Osteocyte (in vitro differentiated cells): Measurements from ENCODE around the gene REL. TPM values are rescaled to one million over a fixed set of nuclear protein-coding genes. Genes with fewer than 3 reads are reported as not detected.

ENCODE experiments used
- DNase-seq: peaks from one replicate; pipeline ENCODE4 v3.0.0; 2021; ENCODE audit warnings: mixed read lengths; ENCODE audit not compliant: unreplicated experiment; ENCODE audit errors: extremely low spot score
- H3K27ac Mint-ChIP-seq: one replicate; pipeline ENCODE4 v1.8.0; 2021; ENCODE audit warnings: mild to moderate bottlenecking, mixed read lengths; ENCODE audit not compliant: unreplicated experiment
- H3K27me3 Mint-ChIP-seq: one replicate; pipeline ENCODE4 v1.8.0; 2021; ENCODE audit warnings: mixed read lengths; ENCODE audit not compliant: unreplicated experiment
- H3K36me3 Mint-ChIP-seq: one replicate; pipeline ENCODE4 v1.8.0; 2021; ENCODE audit warnings: mixed read lengths; ENCODE audit not compliant: unreplicated experiment
- H3K4me1 Mint-ChIP-seq: one replicate; pipeline ENCODE4 v1.8.0; 2021; ENCODE audit warnings: mixed read lengths; ENCODE audit not compliant: unreplicated experiment
- H3K4me3 Mint-ChIP-seq: one replicate; pipeline ENCODE4 v1.8.0; 2021; ENCODE audit warnings: mild to moderate bottlenecking, moderate library complexity, mixed read lengths; ENCODE audit not compliant: unreplicated experiment
- H3K9me3 Mint-ChIP-seq: one replicate; pipeline ENCODE4 v1.8.0; 2021; ENCODE audit warnings: mixed read lengths; ENCODE audit not compliant: unreplicated experiment
- long read RNA-seq: library from polyadenylated mRNA; unstranded; transcript quantifications from one replicate; pipeline ENCODE4 v2.0.0, GENCODE V29; 2021
- total RNA-seq: library from RNA; stranded (reverse); gene quantifications from 2 replicates; pipeline ENCODE4 v1.2.1, GENCODE V29; 2021
- TF ChIP-seq, protein P1 (sequence below): fragments of 200-600 bp; sonication (generic); IDR thresholded peaks from 2 replicates; pipeline ENCODE4 v1.5.0; 2021; ENCODE audit warnings: antibody characterized with exemption, mild to moderate bottlenecking, moderate library complexity

The REL gene
- 7.1 and 7.9 TPM in 2 replicates for total RNA-seq
- long read RNA-seq, partial matches to known transcripts = 2 of 5 reads
- long read RNA-seq, other reads (novel, unspliced or antisense) = 1 of 5 reads

- Mint-ChIP-seq H3K9me3 (no peaks in the 10 kb centered on the region), H3K27ac (peak within 1 kb of the TSS; percentile 93), H3K4me1 (peaks cover 23% of the 10 kb centered on the region), H3K27me3 (no peaks in the 10 kb centered on the region), H3K4me3 (peak within 1 kb of the TSS; percentile 89), H3K36me3 (no peaks in the 10 kb centered on the region)
- peak; percentile 95 for DNase-seq
- TF ChIP-seq, protein P1, sequence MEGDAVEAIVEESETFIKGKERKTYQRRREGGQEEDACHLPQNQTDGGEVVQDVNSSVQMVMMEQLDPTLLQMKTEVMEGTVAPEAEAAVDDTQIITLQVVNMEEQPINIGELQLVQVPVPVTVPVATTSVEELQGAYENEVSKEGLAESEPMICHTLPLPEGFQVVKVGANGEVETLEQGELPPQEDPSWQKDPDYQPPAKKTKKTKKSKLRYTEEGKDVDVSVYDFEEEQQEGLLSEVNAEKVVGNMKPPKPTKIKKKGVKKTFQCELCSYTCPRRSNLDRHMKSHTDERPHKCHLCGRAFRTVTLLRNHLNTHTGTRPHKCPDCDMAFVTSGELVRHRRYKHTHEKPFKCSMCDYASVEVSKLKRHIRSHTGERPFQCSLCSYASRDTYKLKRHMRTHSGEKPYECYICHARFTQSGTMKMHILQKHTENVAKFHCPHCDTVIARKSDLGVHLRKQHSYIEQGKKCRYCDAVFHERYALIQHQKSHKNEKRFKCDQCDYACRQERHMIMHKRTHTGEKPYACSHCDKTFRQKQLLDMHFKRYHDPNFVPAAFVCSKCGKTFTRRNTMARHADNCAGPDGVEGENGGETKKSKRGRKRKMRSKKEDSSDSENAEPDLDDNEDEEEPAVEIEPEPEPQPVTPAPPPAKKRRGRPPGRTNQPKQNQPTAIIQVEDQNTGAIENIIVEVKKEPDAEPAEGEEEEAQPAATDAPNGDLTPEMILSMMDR = no peak
Observed at GRCh38 chr2:60881047-60881932, at the start of gene REL. REL (plus strand) TSS chr2:60881574; CDS start chr2:60881841, 267 bp downstream.

DNA sequence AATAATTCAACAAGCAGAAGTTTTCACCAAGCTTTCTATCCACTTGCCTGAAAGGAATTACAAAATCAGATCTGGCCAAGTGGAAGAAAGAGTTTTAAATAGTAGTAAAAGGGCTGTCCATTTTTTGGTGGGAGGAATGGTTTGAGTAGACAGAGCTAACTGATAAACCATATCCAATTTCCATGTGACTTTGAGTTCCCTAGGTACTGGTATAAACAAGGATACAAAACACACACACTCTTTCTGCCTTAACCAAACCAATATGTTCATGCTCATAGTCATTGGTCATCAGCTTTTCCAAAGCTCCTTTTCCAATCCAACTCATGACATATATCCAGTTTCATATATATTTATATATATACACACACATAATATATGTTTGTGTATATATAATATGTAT is 49.5 kb upstream of the REL start:
- TF ChIP-seq, protein P1 = no peak
- no peak overlapping the region for H3K27ac Mint-ChIP-seq
- no peak for DNase-seq
- no peak overlapping the region for H3K4me3 Mint-ChIP-seq
- no peaks in the 10 kb centered on the region for H3K4me1 Mint-ChIP-seq
- peaks cover 72% of the 10 kb centered on the region for H3K27me3 Mint-ChIP-seq
- H3K9me3 Mint-ChIP-seq = no peaks in the 10 kb centered on the region
- H3K36me3 Mint-ChIP-seq = no peaks in the 10 kb centered on the region

GRCh38 chr2:60832621-60833020 is 48.8 kb upstream of the REL start:
- H3K4me3 Mint-ChIP-seq = no peak overlapping the region
- no peaks in the 10 kb centered on the region for H3K36me3 Mint-ChIP-seq
- no peaks in the 10 kb centered on the region for H3K4me1 Mint-ChIP-seq
- TF ChIP-seq, protein P1 = no peak
- H3K27me3 Mint-ChIP-seq = peaks cover 75% of the 10 kb centered on the region
- H3K9me3 Mint-ChIP-seq = no peaks in the 10 kb centered on the region
- H3K27ac Mint-ChIP-seq = no peak overlapping the region
- DNase-seq = no peak

- Mint-ChIP-seq H3K4me3 (no peak overlapping the region), H3K4me1 (no peaks in the 10 kb centered on the region), H3K27me3 (peaks cover 81% of the 10 kb centered on the region), H3K27ac (no peak overlapping the region), H3K36me3 (no peaks in the 10 kb centered on the region), H3K9me3 (no peaks in the 10 kb centered on the region)
- DNase-seq = no peak
- TF ChIP-seq, protein P1 = no peak
Observed at GRCh38 chr2:60834270-60834717, 47.1 kb upstream of the REL start.

- TF ChIP-seq, protein P1 = no peak
- Mint-ChIP-seq H3K9me3 (no peaks in the 10 kb centered on the region), H3K4me1 (no peaks in the 10 kb centered on the region), H3K36me3 (no peaks in the 10 kb centered on the region), H3K27ac (no peak overlapping the region), H3K4me3 (no peak overlapping the region), H3K27me3 (peaks cover 62% of the 10 kb centered on the region)
- DNase-seq = no peak
Observed at GRCh38 chr2:60836491-60836890, 44.9 kb upstream of the REL start.
